Suppressor macrophage treated with lipopolysaccharide for 1 hour (primary cell): ENCODE results near the gene KLHDC9.

Experiments used
- DNase-seq, 3 donors: peaks; one replicate each; pipeline ENCODE4 v3.0.0-alpha.2; 2020 to 2022

Gene KLHDC9

DNA sequence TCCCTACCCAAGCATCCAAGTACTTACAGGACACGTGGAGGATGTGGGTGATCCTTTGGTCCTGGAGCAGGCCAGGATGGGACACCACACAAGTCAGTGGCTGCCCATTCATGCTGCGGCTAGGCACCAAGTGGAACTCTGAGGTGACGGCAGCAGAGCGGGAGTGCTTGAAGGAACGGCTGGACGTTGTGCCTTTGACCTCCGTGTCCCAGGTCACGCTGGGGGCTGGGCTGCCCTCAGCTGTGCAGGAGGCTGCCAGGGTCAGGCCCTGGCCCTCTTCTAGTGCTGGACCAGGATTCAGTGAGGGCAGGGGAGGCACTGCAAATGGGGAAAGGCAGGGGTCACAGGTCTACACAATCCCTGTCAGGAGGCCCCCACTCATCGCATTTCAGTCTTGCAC, 20.7 kb upstream of the KLHDC9 start:
- DNase-seq, result no peak

DNA sequence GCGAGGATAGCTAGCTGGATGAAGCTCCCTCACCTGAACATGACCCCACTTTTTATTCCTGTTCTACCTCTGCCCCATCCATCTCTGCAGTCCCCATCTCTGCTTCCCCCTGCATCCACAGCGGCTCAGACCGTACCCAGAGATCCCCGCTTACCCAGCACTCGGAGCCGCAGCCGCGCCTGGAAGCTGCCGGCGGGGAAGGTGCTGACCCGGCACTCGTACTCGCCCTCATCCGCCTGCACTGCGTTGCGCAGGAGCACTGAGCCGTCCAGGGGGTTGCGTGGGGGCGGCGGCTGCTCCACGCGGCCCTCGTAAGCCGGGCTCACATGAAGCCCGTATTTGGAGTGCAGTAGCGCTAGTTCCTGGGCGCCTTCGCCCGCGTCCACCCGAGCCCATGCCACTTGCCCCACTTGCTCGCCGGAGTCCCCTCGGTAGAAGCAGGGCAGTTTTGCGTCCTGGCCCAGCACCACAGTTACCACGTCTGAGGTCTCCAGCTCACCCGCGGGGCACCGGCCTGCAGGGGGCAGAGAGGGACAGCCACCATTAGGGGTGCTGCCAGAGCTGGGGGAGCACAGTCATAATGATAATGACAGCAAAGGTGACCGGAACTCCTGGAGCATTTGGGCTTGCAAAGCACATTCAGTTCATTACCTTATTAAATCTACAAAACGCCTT, 18.6 kb upstream of the KLHDC9 start:
- no peak for DNase-seq

DNA sequence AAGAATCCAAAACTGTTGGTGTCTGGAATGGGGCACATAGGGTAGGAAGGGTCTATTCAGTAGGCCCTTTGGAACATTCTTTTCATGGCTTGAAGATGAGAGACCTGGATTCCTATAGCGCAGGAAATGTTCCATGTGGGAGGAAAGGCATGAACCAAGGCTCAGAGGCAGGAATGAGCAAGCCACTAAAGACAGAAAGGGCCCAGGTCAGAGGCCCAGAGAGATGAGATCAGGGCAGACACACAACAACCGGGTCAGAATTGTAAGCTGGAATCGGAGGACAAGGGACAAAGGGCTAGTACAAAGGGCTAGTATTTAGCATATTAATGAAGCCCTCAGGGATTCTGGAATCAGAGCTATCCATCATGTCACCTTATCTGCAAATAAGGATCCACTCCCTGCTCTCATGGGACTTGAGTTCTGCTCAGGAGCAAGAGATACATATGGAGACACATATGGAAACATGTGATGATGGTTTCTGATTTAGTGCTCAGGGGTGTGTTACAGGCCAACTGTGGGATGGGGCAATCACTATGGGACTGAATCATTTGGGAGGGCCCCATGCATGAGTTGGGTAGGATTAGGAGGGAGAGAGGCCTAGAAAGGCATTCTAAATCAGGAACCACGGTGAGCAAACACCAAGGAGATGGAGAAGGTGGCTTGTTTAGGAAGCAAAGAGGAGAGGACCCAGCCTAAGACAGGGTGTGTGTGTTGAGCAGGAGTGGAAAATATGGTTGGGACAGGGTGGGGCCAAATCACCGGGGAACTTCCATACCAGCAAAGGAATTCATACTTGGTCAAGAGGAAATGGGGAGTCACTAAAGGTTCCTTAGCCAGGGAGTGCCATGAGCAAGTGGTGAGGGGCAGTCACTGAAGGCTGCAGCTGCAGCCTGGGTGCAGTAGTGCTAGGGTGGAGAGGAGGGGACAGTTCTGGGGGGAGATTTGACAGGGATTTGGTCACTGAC, 17.4 kb upstream of the KLHDC9 start:
- peak; percentile 40 to 57 (median 54) for DNase-seq

DNA sequence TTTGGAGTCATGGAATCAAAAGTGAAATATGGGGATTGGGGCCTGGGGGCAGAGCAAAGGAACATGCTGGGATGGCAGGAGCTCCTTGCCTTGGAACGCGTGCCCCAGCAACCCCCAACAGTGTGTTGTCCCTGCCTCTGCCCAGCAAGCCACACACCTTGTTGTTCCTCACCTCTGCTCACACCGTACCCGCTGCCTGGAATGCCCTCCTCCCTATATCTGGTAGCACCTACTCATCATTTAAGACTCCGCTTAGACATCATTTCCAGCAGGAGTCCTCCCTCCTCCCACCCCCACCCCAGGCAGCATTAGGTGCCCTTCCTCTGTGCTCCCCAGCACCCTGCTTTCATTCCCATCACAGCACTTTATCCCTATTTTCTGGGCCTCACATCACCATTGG, 16.6 kb upstream of the KLHDC9 start:
- DNase-seq, result no peak

DNA sequence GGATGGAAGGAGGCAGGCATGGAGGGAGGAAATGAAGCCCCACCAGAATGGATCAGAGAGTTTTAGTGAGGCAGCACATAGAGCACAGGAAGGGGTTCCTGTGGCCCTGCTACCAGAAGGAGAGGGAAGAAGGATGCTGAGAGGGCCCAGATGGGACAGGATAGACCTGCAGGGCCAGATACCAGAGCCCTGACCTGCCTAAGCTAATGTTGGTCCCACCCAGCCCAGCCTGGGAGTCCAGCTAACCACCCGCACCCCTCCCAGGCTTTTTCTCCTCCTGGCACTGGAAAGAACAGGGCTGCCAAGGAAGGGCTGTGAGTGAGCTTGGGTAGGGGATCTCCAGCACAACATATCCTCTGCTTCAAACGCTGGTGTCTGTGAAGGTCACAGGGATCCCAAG, 15.7 kb upstream of the KLHDC9 start:
- no peak for DNase-seq

DNA sequence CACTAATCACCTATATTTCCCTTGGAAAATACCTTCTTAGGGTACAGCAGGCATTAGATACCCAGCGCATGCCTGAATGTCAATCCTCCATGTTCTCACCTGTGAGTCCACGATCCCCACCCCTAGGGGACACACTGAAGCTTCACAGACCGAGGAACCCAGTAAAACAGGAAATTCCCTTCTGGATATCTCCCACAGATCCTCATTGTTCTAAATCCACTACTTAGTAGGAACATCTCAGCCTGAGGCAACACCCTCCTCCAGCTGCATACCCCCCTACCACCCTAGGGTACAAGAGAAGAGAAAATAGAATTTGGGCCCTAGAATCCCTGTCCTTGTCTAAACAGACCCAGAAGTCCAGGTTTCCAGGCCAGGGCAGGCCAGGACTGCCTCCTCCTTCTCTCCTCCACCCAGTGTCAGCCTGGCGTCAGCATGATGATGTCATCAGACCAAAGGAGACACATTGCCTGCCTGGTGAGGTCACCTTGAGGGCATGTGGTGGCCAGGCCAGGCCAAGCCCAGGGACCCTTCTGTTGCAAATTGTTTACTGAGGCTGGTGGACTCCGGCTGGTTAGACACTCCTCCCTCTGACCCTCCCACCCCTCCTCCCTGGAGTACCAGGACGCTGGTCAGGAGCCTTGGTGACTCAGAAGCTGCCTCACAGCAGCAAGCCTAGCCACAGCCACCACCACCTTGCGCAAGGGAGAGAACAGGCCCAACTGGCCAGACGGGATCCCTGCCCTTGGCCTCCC, 15.0 kb upstream of the KLHDC9 start:
- peak; percentile 95 to 96 (median 96) for DNase-seq

DNA sequence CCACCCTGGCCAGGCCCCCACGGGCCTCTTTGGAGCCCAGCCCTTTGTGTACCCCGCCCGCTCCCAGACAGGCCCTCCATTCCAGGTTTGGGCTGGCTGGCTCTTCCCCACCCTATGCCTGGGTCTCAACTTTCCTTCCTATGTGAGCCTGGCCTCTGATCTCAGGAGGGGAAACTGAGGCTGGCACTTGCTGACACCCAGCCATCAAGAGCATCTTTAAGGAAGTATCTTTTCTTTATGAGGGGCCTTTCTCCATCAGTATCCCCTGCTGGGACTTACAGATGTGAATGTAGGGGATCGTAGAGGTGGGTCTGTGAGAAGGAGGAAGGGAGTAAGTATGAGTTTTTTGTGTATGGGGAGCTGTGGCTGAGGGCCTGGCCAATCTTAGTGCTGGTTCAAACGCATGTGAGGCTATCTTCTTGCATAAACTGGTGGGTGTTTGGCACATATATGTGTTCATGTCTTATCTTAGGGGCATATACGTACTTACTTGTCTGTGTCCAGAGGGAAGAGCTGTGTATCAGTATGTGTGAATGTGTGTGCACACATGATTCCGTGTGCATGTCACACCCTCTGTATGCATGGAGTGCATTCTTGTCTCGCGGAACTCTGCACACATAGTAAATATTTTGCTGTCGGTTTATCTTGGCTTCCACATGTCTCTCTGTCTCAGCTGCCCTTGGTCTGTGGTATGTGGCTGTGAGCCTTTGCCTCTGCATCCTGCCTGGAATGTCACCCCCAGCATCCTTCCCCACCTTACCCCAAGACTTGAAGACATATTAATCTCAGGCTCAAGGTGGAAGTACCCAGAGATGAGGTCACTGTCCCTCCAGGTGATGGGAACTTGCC, 14.2 kb upstream of the KLHDC9 start:
- no peak for DNase-seq

DNA sequence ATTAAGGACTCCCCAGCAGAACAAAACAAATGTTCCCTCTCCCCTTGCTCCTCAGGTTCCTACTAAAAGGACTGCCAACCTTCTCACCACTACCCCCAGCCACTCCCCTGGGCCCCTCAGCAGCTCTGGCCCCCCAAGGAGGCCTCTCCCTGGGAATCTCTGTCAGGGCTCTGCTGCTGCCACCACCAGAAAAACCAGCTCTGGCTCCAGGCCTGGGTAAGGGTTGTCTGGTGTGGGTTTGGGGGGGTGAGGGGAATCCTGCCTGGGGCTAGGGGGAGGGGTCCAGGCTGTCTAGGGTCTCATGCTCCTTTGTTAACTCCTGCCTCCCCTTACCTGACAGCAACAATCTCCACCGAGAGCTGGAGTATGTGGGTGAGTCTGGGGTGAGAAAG, 13.6 kb upstream of the KLHDC9 start:
- no peak for DNase-seq

DNA sequence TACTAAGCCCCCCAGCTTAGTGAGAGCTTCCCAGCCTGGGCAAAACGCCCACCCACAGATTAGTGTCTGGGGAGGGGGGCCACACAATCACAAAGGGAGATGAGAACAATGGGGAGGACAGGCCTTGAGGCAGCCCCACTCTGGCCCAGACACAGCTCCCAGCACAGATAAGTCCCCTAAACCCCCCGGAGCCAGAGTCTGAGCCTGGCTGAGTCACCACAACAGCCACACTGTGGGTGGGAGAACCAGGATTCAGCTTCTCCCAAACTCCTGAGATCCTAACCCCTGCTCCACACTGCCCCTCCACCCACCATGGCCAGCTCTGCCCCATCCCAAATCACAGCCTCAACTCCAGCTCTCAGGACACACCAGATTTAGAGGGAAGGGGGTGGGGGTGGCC, 13.0 kb upstream of the KLHDC9 start:
- peak in 1 of 3 donors; percentile 34 for DNase-seq

DNA sequence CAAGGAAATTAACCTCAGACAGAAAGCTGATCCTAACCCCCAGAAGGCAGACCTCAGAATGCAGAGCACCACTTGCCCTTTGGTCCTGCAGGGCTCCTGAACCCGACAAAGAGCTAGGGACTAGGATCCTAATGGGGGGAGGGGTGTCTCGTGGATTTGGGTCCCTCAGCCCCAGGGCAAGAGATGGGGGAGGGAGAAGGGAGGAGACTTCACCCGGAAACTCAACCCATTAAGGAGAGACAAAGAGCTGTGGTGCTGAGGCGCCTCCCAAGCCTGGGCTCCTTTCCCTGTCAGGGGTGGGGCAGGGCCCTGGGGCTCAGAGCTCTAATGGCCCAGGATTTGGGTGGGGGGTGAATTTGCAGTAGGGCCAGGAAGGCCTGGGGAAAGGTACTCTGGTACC, 11.7 kb upstream of the KLHDC9 start:
- DNase-seq, result no peak

DNA sequence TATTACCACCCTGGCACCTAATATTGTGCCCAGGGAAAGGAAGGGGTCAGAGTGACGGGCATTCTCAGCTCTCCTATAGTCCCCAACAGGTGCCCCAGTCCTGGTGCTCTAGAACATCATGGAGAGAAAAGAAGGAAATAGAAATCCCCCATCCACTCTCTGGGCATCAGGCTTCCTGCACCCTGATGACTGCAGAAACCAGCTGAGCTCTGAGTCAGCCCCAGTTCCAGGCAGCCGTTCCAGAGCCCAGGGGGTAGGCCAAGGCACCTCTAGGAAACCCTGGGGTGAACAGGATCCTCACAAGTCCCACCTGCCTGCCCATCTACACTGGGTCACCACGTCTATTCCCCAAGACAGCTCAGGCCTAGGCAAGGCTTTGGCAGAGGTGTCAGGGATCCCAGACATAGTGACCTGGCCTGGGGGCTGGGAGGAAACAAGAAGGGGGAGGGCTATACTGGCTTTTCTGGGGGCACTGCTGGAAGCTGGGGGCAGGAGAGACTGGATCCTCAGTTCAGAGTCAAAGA, 9.5 kb upstream of the KLHDC9 start:
- peak; percentile 85 to 88 (median 87) for DNase-seq

DNA sequence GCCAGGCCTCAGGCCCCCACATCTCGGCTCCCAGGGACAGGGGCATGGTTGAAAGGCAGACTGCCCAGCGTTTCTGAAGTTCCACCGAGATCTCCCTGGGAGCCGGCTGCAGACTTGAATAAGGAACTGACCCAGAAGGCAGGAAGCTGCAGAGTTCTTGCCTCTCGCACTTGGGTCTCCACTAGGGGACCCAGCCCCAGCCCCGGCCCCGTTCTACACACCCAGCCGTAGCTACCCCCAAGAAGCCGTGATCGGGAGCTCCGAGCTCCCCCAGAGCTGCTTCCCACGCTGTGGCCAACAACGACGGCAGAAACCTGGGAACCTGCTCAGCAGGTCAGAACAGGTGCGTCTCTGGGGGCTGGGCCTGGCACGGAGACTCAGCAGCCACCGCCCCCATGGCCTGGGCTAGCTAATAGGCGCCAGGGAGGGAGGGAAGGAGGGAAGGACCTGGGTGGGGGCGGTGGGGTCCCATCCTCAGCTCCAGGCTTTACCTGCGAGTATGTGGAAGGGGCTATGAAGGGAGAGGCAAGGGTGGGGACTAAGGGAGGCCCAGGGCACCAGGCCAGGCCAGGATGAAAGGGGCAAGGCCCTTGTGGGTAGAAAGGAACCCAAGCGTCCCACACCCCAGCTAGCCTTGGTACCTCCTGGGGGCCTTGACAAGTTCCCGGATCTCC, 8.8 kb upstream of the KLHDC9 start, which contains the start of gene NECTIN4:
Gene NECTIN4, minus strand, starts transcription at position 308 of the 674 bp plus-strand sequence. Its CDS starts 262 bp downstream, at position 46.
- DNase-seq, result peak; percentile 61 to 66 (median 62)

DNA sequence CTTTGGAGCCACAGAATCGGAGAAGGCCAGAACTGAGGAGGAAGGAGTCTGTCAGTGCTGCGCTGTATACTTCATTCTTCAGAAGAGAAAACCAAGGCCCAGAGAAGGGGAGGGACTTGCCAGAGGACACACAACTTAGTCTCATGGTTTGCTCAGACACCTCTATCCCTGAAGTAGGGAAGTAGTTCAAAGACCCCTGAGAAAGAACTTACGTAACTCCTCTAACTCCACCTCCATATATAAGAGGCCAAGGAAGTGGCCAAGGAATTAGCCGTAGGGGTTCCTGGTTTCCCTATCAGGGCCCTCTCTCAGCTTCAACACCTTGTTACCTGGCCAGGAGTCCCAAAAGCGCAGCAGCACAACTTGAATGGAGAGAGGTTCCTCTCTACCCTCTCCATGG, 8.2 kb upstream of the KLHDC9 start:
- DNase-seq, result no peak

DNA sequence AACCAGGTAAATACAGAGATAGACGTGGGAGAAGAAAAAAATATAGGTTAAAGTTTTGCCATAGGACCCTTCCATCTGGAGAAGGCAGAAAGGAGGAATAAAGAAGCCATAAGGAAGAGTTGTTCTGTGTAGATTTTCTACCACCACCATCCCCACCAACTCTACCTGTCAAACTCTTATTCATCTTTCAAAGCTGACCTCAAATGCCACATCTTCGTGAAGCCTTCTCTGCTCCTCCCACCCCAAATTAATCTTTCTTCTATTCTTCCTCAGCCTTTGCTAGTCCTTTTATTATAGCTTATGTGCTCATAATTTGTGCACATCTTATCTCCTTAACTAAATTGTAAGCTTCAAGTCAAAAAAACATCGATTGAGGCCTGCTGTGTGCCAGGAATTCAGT, 7.5 kb upstream of the KLHDC9 start:
- DNase-seq, result no peak

DNA sequence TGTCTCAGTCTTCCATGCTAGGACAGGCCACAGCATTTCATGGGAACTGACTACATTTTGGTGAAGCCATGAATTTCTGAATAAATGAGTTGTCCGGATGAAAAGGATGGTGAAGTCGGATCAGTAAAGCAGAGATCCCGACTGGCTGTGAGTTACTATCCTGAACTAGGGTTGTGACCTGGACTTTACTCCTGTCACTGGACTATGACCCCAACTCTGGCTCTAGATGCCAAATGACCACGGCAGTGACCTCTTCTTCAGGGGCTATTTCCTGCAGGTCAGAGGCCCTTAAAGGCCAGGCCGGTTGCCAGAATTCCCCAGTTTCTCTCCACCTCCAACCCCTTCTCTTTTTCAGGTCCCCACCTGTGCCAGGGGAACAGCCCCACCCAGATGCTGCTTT, 7.1 kb upstream of the KLHDC9 start:
- DNase-seq, result no peak

DNA sequence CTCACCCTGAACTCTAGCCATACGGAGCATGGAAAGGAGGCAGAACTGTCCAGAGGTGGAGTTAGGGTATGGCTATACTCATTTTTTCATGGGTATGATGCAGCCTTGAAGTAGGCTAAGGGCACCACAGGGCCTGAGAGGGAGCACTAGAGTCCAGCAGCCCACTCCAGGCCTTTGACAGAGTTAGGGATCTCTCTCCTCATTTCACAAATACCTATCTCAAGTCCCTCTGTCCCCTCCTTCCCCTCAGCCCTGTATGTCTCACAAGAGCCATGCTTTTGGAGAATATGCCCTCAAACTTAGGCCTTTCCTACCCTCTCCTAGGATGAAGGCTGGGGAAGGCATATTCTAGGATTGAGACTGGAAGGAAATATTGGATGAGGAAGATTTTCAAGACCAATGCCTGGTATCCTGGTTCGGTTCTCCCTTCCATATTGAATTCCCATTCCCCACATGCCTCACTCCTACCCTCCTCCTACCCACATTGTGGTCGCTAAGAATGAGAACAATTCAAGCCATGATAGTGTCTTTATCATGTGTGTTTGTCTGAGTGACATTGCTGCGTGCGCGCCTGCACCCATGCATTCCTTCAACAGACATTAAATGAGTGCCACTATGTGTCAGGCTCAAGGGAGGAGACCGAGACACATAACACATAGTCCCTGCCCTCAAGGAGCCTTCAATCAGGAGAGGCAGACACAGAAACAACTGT, 6.2 kb upstream of the KLHDC9 start:
- DNase-seq, result no peak

DNA sequence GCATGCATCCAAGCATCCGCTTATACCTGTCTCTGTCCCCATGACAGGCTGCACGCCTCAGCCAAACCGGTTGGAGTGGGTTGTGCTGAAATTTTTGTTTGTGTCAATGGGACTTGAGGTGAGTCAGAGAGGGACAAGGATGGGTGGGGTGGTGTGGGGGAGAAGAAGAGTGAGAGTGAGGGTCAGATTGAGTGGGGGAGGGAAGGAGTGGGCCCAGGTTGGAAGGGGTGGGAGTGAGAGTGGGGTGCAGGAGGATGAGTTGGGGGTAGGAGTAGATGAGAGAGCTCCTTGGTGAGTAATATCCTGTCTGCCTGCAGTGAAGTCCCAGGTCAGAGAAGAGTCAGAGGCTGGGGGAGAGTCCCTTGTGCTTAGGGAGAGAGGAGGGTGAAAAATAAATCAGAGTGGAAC, 5.5 kb upstream of the KLHDC9 start:
- DNase-seq, result peak; percentile 74 to 82 (median 75)

DNA sequence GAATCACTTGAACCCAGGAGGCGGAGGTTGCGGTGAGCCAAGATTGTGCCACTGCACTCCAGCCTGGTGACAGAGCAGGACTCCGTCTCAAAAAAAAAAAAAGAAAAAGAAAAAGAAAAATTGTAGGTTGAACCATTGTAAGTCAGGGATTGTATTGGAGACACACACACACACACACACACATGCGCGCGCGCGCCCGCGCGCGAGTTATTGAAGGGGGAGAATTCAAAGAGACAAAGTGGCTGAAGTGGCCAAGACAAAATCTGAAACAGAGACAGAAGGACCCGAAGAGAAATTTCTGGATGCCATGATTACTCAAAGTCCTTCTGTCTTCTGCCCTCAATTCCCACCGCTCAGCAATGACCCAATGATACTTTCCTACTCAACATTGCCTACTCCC, 3.7 kb upstream of the KLHDC9 start:
- no peak for DNase-seq

DNA sequence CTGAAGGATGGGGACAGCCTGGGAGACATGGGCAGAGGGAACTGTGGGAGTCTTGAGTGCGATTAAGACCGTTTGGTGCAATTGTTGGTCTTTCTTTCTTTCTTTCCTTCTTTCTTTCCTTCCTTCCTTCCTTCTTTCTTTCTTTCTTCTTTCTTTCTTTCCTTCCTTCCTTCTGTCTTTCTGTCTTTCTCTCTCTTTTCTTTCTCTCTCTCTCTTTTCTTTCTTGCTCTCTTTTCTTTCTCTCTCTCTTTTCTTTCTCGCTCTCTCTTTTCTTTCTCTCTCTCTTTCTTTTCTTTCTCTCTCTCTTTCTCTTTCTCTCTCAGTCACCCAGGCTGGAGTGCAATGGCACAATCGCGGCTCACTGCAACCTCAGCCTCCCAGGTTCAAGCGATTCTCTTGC, 2.9 kb upstream of the KLHDC9 start:
- no peak for DNase-seq

DNA sequence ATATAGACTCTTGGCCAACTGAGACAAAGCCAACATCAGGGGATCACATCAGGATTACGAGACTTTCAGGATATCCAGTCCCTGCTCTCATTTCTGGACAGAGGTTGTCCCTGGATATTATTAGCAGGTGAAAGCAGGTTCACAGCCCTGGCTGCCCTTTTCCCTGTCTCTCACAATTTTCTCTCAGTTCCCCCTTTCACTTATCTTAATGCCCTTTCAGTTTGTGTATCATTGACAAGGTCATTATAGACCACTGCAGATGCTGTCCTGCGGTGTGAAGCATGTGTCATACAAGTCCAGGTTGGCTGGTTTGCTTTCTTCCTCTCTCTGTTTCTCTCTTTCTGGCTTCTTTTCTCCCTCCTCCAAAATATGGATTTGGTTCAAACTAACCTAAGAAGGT, 2.1 kb upstream of the KLHDC9 start:
- no peak for DNase-seq

DNA sequence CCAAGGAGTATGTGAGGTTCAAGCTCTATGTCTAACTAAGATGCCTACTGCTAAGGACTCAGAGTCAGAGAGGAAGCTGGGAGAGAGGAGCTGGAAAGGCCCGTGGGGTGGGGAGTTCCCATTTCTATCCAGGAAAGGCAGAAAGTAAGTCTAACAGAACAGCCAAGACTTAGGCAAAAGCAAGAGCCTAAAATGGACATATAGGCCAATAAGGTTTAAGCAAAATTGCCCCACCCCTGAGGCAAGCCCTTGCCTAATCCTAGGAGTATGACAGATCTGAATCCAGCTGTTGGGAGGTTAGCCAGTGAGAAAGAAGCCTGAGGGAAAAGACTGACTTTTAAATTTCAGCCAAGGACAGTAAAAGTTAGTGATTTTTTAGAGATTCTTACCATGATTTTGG, 1.6 kb upstream of the KLHDC9 start:
- DNase-seq, result peak; percentile 91 to 96 (median 93)
